OCI-LY3 (cell line): ENCODE measurements around the gene MR1.

Source experiments
- H2AFZ ChIP-seq: fragments of 200-600, 300-600 bp; shearing (Covaris generic); 2 replicates; pipeline ENCODE4 v1.6.0; 2014; ENCODE audit warnings: antibody characterized with exemption, low read depth, low read length
- H3K27ac ChIP-seq: fragments of 200-600, 300-600 bp; sonication (generic); 2 replicates; pipeline ENCODE4 v1.5.1; 2014; ENCODE audit warnings: mild to moderate bottlenecking, low read length, moderate library complexity, mixed read lengths
- H3K27me3 ChIP-seq: fragments of 200-600, 300-600 bp; sonication (generic); 2 replicates; pipeline ENCODE4 v1.6.1; 2014; ENCODE audit warnings: low read depth, low read length, mixed read lengths
- H3K36me3 ChIP-seq: fragments of 200-600, 300-600 bp; sonication (generic); replicated peaks from 2 replicates; pipeline ENCODE3; 2014; ENCODE audit warnings: low read depth, low read length, mixed read lengths
- H3K4me1 ChIP-seq: fragments of 300-600, 200-600 bp; sonication (generic); 2 replicates; pipeline ENCODE4 v1.6.1; 2014; ENCODE audit warnings: low read length, mixed read lengths
- H3K4me2 ChIP-seq: fragments of 200-600, 300-600 bp; sonication (generic); 2 replicates; pipeline ENCODE4 v1.6.1; 2014; ENCODE audit warnings: low read length, mixed read lengths
- H3K4me3 ChIP-seq: fragments of 300-600, 200-600 bp; sonication (generic); 2 replicates; pipeline ENCODE4 v1.5.1; 2014; ENCODE audit warnings: antibody characterized with exemption, mild to moderate bottlenecking, low read length, moderate library complexity
- H3K79me2 ChIP-seq: fragments of 300-600, 200-600 bp; shearing (Covaris generic); 2 replicates; pipeline ENCODE4 v1.6.1; 2014; ENCODE audit warnings: mild to moderate bottlenecking, low read length, mixed read lengths
- H3K9ac ChIP-seq: fragments of 300-600, 200-600 bp; shearing (Covaris generic); 2 replicates; pipeline ENCODE4 v1.6.0; 2014; ENCODE audit warnings: mild to moderate bottlenecking, low read length, moderate library complexity
- H3K9me3 ChIP-seq: fragments of 200-600, 300-600 bp; shearing (Covaris generic); 2 replicates; pipeline ENCODE4 v1.6.1; 2014; ENCODE audit warnings: low read length, mixed read lengths; ENCODE audit not compliant: insufficient read depth
- H4K20me1 ChIP-seq: fragments of 200-600, 300-600 bp; sonication (generic); 2 replicates; pipeline ENCODE4 v1.6.1; 2016; ENCODE audit warnings: low read length, mixed read lengths; ENCODE audit not compliant: insufficient read depth
- CTCF ChIP-seq: fragments of 200-600, 300-600 bp; sonication (generic); IDR thresholded peaks from 2 replicates; pipeline ENCODE4 v1.5.1; 2014; ENCODE audit warnings: antibody characterized with exemption, low read length, low read depth
- EZH2phosphoT487 ChIP-seq: fragments of 200-600 bp; shearing (Covaris generic); IDR thresholded peaks from 2 replicates; pipeline ENCODE4 v1.6.1; 2018; ENCODE audit warnings: antibody characterized with exemption, mixed run types, low read depth

MR1 gene

GRCh38 chr1:181001091-181001780, 32.5 kb upstream of the MR1 start:
- Histone ChIP-seq H4K20me1 (peaks cover 22% of the 10 kb centered on the region), H3K4me3 (no peak overlapping the region), H3K27me3 (no peaks in the 10 kb centered on the region), H3K36me3 (peaks cover 50% of the 10 kb centered on the region), H3K9me3 (no peaks in the 10 kb centered on the region), H2AFZ (no peak overlapping the region), H3K9ac (no peak overlapping the region), H3K4me1 (no peaks in the 10 kb centered on the region), H3K27ac (no peak overlapping the region), H3K4me2 (no peak overlapping the region), H3K79me2 (peaks cover 2% of the 10 kb centered on the region; the same call in 1 of the 2 replicates)
- TF ChIP-seq EZH2phosphoT487: no peak
- no peak for TF ChIP-seq CTCF

- peaks cover 48% of the 10 kb centered on the region for H3K36me3 ChIP-seq
- H3K79me2 ChIP-seq: peaks cover 16% of the 10 kb centered on the region
- no peaks in the 10 kb centered on the region for H3K9me3 ChIP-seq
- no peak overlapping the region for H3K4me2 ChIP-seq
- no peak overlapping the region for H2AFZ ChIP-seq
- H3K27ac ChIP-seq: no peak overlapping the region
- TF ChIP-seq EZH2phosphoT487: no peak
- TF ChIP-seq CTCF: no peak
- H4K20me1 ChIP-seq: peaks cover 27% of the 10 kb centered on the region
- no peaks in the 10 kb centered on the region for H3K4me1 ChIP-seq
- H3K9ac ChIP-seq: no peak overlapping the region
- H3K27me3 ChIP-seq: no peaks in the 10 kb centered on the region
- H3K4me3 ChIP-seq: no peak overlapping the region
Measured at GRCh38 chr1:181002582-181003172, 31.1 kb upstream of the MR1 start.

GRCh38 chr1:181010789-181011188, 23.0 kb upstream of the MR1 start:
- Histone ChIP-seq H3K9ac (no peak overlapping the region), H3K27ac (no peak overlapping the region), H3K4me3 (no peak overlapping the region), H3K4me1 (peaks cover 39% of the 10 kb centered on the region), H3K27me3 (no peaks in the 10 kb centered on the region), H4K20me1 (peaks cover 90% of the 10 kb centered on the region), H3K4me2 (no peak overlapping the region), H3K9me3 (no peaks in the 10 kb centered on the region), H3K36me3 (peaks cover 22% of the 10 kb centered on the region), H3K79me2 (peaks cover 95% of the 10 kb centered on the region), H2AFZ (no peak overlapping the region)
- TF ChIP-seq CTCF: no peak
- no peak for TF ChIP-seq EZH2phosphoT487

- Histone ChIP-seq H3K79me2 (peaks cover 98% of the 10 kb centered on the region), H3K36me3 (peaks cover 29% of the 10 kb centered on the region), H4K20me1 (peaks cover 90% of the 10 kb centered on the region), H3K4me1 (peaks cover 46% of the 10 kb centered on the region), H3K27me3 (no peaks in the 10 kb centered on the region), H3K27ac (no peak overlapping the region), H3K9me3 (peaks cover 4% of the 10 kb centered on the region; the same call in 1 of the 2 replicates), H2AFZ (no peak overlapping the region), H3K4me3 (no peak overlapping the region), H3K4me2 (no peak overlapping the region), H3K9ac (no peak overlapping the region)
- TF ChIP-seq CTCF (no peak), EZH2phosphoT487 (no peak)
Measured at GRCh38 chr1:181011301-181012202, 22.2 kb upstream of the MR1 start.
